Measurements from ENCODE around the gene EEF2KMT. TPM values are rescaled to one million over a fixed set of nuclear protein-coding genes. Genes with fewer than 3 reads are reported as not detected.

The EEF2KMT gene
- total RNA-seq, 1 donor from 2014 or later = 9.4 TPM

GRCh38 chr16:5066511-5066910 lies 31.1 kb downstream of the EEF2KMT start:
- DNase-seq (ENCODE audit: low read depth) = no peak
- TF ChIP-seq, protein P1, sequence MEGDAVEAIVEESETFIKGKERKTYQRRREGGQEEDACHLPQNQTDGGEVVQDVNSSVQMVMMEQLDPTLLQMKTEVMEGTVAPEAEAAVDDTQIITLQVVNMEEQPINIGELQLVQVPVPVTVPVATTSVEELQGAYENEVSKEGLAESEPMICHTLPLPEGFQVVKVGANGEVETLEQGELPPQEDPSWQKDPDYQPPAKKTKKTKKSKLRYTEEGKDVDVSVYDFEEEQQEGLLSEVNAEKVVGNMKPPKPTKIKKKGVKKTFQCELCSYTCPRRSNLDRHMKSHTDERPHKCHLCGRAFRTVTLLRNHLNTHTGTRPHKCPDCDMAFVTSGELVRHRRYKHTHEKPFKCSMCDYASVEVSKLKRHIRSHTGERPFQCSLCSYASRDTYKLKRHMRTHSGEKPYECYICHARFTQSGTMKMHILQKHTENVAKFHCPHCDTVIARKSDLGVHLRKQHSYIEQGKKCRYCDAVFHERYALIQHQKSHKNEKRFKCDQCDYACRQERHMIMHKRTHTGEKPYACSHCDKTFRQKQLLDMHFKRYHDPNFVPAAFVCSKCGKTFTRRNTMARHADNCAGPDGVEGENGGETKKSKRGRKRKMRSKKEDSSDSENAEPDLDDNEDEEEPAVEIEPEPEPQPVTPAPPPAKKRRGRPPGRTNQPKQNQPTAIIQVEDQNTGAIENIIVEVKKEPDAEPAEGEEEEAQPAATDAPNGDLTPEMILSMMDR (conservative IDR thresholded peaks at IDR 0.05; ENCODE audit: low read depth, low read length) = no peak
- H3K4me3 ChIP-seq (ENCODE audit: low read depth, low read length) = no peak overlapping the region

DNA sequence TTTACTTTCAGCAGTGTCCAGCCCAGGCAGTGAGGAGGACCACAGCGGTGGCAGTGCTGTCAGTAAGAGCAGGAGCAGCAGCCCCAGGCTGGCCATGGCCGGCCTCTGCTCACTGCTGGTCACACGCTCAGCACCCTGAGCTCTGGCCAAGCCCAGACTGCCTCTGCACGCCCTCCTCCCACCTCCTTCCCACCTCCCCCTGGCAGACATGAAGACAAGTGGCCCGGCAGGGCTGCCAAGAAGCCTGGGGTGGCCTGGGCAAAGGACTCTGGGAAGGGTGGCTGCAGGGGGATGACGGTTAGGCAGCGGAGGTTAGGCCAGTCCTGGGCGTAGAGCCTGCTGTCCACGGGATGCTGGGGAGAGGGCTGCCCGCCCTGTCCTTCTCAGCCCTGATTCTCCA lies 31.8 kb downstream of the EEF2KMT start, which contains the start of gene C16orf89:
Gene C16orf89 (minus strand): TSS at position 144 of the 400 bp plus-strand sequence. CDS start 48 bp downstream, at position 96.
- TF ChIP-seq, protein P1 (conservative IDR thresholded peaks at IDR 0.05; ENCODE audit: low read depth, low read length) = no peak
- no peak within 1 kb of the TSS for H3K4me3 ChIP-seq (ENCODE audit: low read depth, low read length)
- DNase-seq (ENCODE audit: low read depth) = no peak

DNA sequence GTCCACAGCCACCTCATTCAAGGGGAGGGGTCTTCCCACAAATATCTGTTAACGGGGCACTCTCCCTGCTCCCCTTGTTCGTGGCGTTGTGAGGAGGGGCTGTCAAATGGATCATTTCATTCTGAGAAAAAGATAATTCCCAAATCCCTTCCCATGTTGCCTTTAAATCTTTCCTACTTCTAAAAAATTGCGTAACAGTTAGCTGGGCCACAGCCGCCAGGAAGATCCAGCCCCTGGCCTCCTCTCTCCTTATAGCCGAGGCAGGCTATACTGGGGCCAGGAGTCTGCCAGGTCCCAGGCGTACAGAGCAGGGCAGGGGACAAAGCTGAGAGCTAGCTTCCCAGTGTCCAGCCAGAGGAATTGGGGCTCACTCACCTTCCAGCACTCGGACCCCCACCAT lies 32.3 kb downstream of the EEF2KMT start:
- no peak overlapping the region for H3K4me3 ChIP-seq (ENCODE audit: low read depth, low read length)
- no peak for DNase-seq (ENCODE audit: low read depth)
- TF ChIP-seq, protein P1 (conservative IDR thresholded peaks at IDR 0.05; ENCODE audit: low read depth, low read length) = no peak

DNA sequence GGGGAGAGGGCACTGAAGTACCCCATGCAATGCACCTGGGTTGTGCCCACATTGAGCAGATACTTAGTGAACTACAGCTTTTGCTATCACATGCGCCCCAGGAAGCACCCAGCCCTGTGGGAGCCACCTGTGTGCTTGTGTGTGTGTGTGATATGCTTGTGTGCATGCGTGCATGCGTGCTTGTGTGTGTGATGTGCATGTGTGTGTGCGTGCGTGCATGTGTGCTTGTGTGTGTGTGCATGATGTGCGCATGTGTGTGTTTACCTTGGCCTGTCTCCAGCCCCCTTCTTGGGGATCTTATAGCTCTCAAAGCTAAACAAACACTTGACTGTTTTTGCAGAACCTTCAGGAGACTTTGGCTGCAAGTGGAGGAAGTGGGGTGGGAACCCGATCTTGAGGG lies 32.7 kb downstream of the EEF2KMT start:
- DNase-seq (ENCODE audit: low read depth) = no peak

GRCh38 chr16:5062790-5063765 lies 34.5 kb downstream of the EEF2KMT start:
- no peak overlapping the region for H3K4me3 ChIP-seq (ENCODE audit: low read depth, low read length)
- TF ChIP-seq, protein P1 (conservative IDR thresholded peaks at IDR 0.05; ENCODE audit: low read depth, low read length) = no peak
- DNase-seq (ENCODE audit: low read depth) = no peak

More for the DNA sequence above, 32.7 kb downstream of the EEF2KMT start:
- TF ChIP-seq, protein P1 (conservative IDR thresholded peaks at IDR 0.05; ENCODE audit: low read depth, low read length) = no peak
- H3K4me3 ChIP-seq (ENCODE audit: low read depth, low read length) = no peak overlapping the region

DNA sequence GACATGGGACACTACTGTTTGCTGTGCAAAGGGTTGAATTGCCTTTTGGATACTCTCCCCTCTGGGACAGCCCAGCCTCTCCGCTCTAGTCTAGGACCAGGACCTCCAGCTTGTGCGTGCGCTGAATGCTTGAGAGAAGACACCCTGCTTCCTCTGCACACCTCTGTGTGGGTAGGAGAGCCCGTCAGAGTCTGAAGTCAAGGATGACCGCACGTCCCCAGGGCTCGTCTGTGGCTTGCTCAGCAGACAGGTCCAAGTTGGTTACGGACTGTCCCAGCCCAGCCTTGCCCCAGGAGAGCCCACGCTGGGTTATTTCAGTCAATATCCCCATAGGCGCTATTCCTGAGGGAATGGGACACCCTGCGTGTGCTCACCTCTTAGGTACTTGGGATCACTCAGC lies 35.5 kb downstream of the EEF2KMT start:
- no peak overlapping the region for H3K4me3 ChIP-seq (ENCODE audit: low read depth, low read length)
- TF ChIP-seq, protein P1 (conservative IDR thresholded peaks at IDR 0.05; ENCODE audit: low read depth, low read length) = no peak
- no peak for DNase-seq (ENCODE audit: low read depth)

All from epithelial cell of proximal tubule (primary cell).